Gastrocnemius medialis (tissue), 4 donors: ENCODE results near the gene PSAP. TPM values are rescaled to one million over a fixed set of nuclear protein-coding genes. Genes with fewer than 3 reads are reported as not detected.
A peak's percentile ranks its signal among the peaks of the same experiment; 100 is the strongest.

Experiments
- ATAC-seq, 2 donors: fragments of 150-250 bp; one replicate each; pipeline ENCODE4 v1.9.1; 2016
- DNase-seq, 2 donors: peaks; one replicate each; pipeline ENCODE4 v3.0.0-alpha.2; 2019
- H3K27ac ChIP-seq, 4 donors: fragments of 200-600 bp; sonication (generic); 1 replicate in 1 of 4; 2 replicates in 3 of 4; pipeline ENCODE4 v1.5.1; 2016 to 2018; ENCODE audit warnings: mild to moderate bottlenecking in 2 of 4, moderate library complexity in 1 of 4
- H3K27me3 ChIP-seq, 3 donors: fragments of 200-600 bp; sonication (generic) in 2 of 3; 1 replicate in 1 of 3; 2 replicates in 2 of 3; pipeline versions ENCODE4 v1.5.1 to v1.6.0; 2016 to 2019; ENCODE audit warnings: mild to moderate bottlenecking in 1 of 3, moderate library complexity in 1 of 3
- H3K36me3 ChIP-seq, 2 donors: fragments of 200-600 bp; sonication (generic) in 1 of 2; one replicate each; pipeline ENCODE4 v1.5.1; 2017 to 2018
- H3K4me1 ChIP-seq, 2 donors: fragments of 200-600 bp; sonication (generic) in 1 of 2; one replicate each; pipeline ENCODE4 v1.5.1; 2016 to 2017; ENCODE audit warnings: mild to moderate bottlenecking in 2 of 2
- H3K4me3 ChIP-seq, 4 donors: fragments of 200-600 bp; sonication (generic) in 3 of 4; 1 replicate in 1 of 4; 2 replicates in 3 of 4; pipeline ENCODE4 v1.5.1; 2016 to 2019; ENCODE audit warnings: mild to moderate bottlenecking in 2 of 4
- H3K9me3 ChIP-seq, 3 donors: fragments of 200-600 bp; sonication (generic) in 2 of 3; 1 replicate in 1 of 3; 2 replicates in 2 of 3; pipeline ENCODE4 v1.5.1; 2016 to 2019
- POLR2A ChIP-seq, 2 donors: fragments of 450-650 bp; IDR thresholded peaks; one replicate each; pipeline ENCODE4 v1.6.1; 2017; ENCODE audit warnings: antibody characterized with exemption in 2 of 2, mild to moderate bottlenecking in 2 of 2, moderate library complexity in 2 of 2
- in situ Hi-C, 4 donors: fragments of 200-750 bp; cut with MboI; loops; one replicate each; pipeline versions ENCODE4 v1.15.0 to v1.8.0; 2017; ENCODE audit warnings: low sequenced_read_pairs in 4 of 4
- intact Hi-C: fragments of 100-400 bp; cut with DNase I; formaldehyde crosslinking; loops from one replicate; pipeline ENCODE4 v1.15.1; 2023; ENCODE audit warnings: low total_unique reads
- total RNA-seq, 4 donors: library from RNA; depleted of rRNA; stranded (reverse); fragments of >200 nt; gene quantifications; one replicate each; pipeline versions ENCODE4 v1.1.0 to v1.2.3, GENCODE V29; 2016
- TF ChIP-seq, protein P1 (sequence below), 5 experiments: fragments of 450-650 bp in 3 of 5; fragments of 200-600 bp in 2 of 5; sonication (generic) in 2 of 5; IDR thresholded peaks in 4 of 5; conservative IDR thresholded peaks in 1 of 5; 1 replicate in 4 of 5; 2 replicates in 1 of 5; pipeline ENCODE4 v1.5.1; 2016 to 2019; ENCODE audit warnings: antibody characterized with exemption in 5 of 5, mild to moderate bottlenecking in 3 of 5, moderate library complexity in 3 of 5

Gene PSAP
- total RNA-seq, 4 donors from 2014 or later = 833 to 1,730 (median 1,179) TPM

DNA sequence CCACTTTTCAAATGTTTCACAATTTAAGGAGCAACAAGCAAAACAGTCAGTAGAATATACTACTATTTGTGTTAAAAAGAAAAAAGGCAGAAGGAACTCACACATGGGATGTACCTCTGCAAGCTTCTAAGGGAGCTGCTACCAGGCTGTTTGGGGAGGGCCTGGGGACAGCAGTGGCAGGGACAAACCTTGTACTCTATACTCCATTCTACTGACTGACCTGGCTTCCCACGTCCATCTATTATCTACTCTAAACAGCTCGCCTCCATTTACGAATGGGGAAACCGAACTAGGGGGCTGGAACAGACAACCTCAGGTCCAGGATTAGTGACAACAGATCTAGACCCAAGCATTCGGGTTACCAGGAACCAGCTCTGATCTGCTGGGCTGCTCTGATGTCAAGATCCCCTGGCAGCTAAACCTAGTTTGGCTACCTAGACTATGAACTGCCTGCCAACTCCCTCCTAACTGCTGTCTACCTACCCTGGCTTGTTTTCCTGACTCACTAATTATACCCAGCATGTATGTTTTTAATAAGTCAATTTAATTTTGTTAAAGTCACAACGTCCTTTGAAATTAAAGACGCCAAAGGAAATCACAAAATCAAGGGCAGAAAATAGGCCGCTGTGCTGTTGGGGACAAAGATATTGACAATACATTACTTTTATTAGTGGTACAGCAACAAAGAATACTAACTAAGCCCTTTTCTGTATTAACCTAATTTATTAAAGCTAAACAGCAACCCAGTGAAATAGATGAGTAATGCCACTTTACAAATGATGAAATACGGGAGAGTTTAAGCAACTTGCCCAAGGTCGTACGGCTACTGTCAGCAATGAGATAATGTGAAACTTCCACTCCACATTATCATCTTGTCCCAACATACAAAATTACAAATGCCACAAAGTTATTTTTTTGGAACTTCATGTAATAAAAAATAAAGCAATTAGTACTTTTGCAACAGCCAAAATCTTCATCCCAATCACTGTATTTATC lies 5.3 kb downstream of the PSAP start:
- Histone ChIP-seq H3K36me3 (no peaks in the 10 kb centered on the region), H3K4me3 (peak overlapping the region in 1 of 4 donors; percentile 29), H3K27ac (peak overlapping the region; percentile 94 to 99 (median 97)), H3K4me1 (peaks cover 91 to 92% of the 10 kb centered on the region in 2 donors), H3K9me3 (no peaks in the 10 kb centered on the region), H3K27me3 (no peaks in the 10 kb centered on the region)
- ATAC-seq = peak in 1 of 2 donors; percentile 65
- TF ChIP-seq POLR2A (IDR thresholded peaks at IDR 0.05) = no peak
- TF ChIP-seq, protein P1, sequence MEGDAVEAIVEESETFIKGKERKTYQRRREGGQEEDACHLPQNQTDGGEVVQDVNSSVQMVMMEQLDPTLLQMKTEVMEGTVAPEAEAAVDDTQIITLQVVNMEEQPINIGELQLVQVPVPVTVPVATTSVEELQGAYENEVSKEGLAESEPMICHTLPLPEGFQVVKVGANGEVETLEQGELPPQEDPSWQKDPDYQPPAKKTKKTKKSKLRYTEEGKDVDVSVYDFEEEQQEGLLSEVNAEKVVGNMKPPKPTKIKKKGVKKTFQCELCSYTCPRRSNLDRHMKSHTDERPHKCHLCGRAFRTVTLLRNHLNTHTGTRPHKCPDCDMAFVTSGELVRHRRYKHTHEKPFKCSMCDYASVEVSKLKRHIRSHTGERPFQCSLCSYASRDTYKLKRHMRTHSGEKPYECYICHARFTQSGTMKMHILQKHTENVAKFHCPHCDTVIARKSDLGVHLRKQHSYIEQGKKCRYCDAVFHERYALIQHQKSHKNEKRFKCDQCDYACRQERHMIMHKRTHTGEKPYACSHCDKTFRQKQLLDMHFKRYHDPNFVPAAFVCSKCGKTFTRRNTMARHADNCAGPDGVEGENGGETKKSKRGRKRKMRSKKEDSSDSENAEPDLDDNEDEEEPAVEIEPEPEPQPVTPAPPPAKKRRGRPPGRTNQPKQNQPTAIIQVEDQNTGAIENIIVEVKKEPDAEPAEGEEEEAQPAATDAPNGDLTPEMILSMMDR (IDR thresholded peaks at IDR 0.05 in 4 of 5, conservative IDR thresholded peaks at IDR 0.05 in 1 of 5) = no peak
- in situ Hi-C loops (no loop called here), intact Hi-C loops (no loop called here)
- DNase-seq = peak in 1 of 2 donors; percentile 52

DNA sequence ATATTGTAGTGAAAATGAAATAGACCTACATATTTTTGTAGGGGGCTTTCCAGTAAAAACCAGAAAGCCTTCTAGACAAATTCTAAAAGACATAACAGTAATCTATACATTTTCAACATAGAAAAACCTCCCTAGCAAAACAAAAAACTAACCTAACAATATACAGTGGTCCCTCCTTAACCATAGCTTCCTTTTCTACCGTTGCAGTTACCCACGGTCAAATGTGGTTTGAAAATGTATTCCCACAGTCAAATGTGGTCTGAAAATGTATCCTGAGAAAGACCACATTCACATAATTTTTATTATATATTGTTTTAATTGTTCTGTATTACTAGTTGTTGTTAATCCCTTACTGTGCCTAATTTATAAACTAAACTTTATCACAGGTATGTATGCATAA lies 6.4 kb downstream of the PSAP start:
- in situ Hi-C loops (loop anchor here in 1 of 4 donors (5.0 kb wide), 1 partner anchor 43 kb away; no protein-coding TSS in a partner anchor), intact Hi-C loops (no loop called here)
- H3K27me3 ChIP-seq = no peaks in the 10 kb centered on the region
- H3K4me3 ChIP-seq = no peak overlapping the region
- H3K27ac ChIP-seq = peak overlapping the region; percentile 94 to 99 (median 97)
- DNase-seq (no peak), ATAC-seq (no peak)
- H3K36me3 ChIP-seq = no peaks in the 10 kb centered on the region
- no peaks in the 10 kb centered on the region for H3K9me3 ChIP-seq
- TF ChIP-seq POLR2A (IDR thresholded peaks at IDR 0.05) = no peak
- TF ChIP-seq, protein P1 (IDR thresholded peaks at IDR 0.05 in 4 of 5, conservative IDR thresholded peaks at IDR 0.05 in 1 of 5) = no peak
- H3K4me1 ChIP-seq = peaks cover 98 to 99% of the 10 kb centered on the region in 2 donors

DNA sequence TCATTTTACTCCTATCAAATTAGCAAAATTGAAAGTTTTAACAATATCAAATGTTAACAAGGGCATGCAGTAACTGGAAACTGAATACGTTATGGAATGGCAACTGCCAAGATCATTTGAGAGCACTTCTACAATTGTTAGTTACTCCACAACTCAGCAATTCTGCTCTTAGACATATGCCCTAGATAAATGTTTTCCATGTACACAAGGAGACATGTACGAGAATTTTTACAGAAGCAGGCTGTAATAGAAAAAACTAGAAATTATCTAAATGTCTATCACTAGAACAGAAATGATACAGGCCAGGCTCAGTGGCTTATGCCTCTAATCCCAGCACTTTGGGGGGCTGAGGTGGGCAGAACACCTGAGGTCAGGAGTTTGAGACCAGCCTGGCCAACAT lies 7.0 kb downstream of the PSAP start:
- Histone ChIP-seq H3K4me1 (peaks cover 98 to 99% of the 10 kb centered on the region in 2 donors), H3K27me3 (no peaks in the 10 kb centered on the region), H3K36me3 (no peaks in the 10 kb centered on the region), H3K4me3 (peak overlapping the region in 1 of 4 donors; percentile 16), H3K27ac (peak overlapping the region; percentile 94 to 99 (median 97)), H3K9me3 (no peaks in the 10 kb centered on the region)
- in situ Hi-C loops (loop anchor here in 1 of 4 donors (5.0 kb wide), 1 partner anchor 43 kb away; no protein-coding TSS in a partner anchor), intact Hi-C loops (no loop called here)
- ATAC-seq (no peak), DNase-seq (no peak)
- TF ChIP-seq, protein P1 (IDR thresholded peaks at IDR 0.05 in 4 of 5, conservative IDR thresholded peaks at IDR 0.05 in 1 of 5) = no peak

DNA sequence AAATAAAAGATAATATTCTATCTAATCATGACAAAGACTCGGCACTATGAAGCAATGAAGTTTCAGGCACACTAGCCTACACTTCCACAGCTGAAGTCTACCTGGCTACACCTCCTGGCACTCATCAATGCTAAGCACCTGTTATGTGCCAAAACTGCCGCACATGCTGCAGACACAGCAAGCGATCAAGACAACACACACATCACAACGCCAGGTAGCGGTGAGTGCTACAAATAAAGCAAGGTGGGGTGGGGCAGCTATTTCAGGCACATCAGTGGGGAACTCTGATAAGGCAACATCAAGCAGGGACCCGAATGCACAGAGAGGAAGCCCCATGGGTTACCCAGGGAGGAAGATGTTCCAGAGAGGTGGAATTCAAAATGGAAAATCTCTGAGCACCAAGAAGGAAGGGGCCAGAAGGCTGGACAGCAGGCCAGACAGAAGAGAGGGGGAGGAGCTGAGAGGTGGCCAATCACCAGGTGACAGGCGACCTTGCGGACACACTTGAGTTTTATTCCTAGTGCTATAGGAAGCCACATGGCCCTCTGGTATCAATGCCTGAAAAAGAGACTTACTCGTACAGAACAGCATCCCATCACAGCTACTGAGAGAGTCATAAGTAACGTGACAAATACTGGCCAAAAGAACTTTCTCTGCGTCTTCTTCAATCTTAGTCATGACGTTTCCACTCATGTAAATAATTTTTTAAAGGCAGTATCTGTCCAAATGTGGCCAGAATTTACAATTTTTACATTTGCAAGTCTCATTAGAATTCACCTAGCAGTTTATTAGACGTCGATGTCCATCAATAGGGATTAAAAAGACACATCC lies 8.0 kb downstream of the PSAP start:
- H3K9me3 ChIP-seq = no peaks in the 10 kb centered on the region
- peak overlapping the region in 1 of 4 donors; percentile 16 for H3K4me3 ChIP-seq
- no peaks in the 10 kb centered on the region for H3K36me3 ChIP-seq
- peaks cover 98 to 99% of the 10 kb centered on the region in 2 donors for H3K4me1 ChIP-seq
- in situ Hi-C loops = loop anchor here in 1 of 4 donors (5.0 kb wide), 1 partner anchor 44 kb away; no protein-coding TSS in a partner anchor
- intact Hi-C loops = no loop called here
- ATAC-seq (peak; percentile 21 to 35), DNase-seq (no peak)
- no peaks in the 10 kb centered on the region for H3K27me3 ChIP-seq
- H3K27ac ChIP-seq = peak overlapping the region; percentile 94 to 99 (median 97)
- no peak for TF ChIP-seq POLR2A (IDR thresholded peaks at IDR 0.05)
- TF ChIP-seq, protein P1 (IDR thresholded peaks at IDR 0.05 in 4 of 5, conservative IDR thresholded peaks at IDR 0.05 in 1 of 5) = no peak
